ENCODE data around the gene MYRFL.

MYRFL gene

GRCh38 chr12:69918287-69918686 is 93.3 kb downstream of the MYRFL start:
- H3K4me2 ChIP-seq (ENCODE audit: low read length), result no peak overlapping the region
- H3K36me3 ChIP-seq (replicated peaks; ENCODE audit: low read depth, low read length), result peaks cover 5% of the 10 kb centered on the region
- H3K4me3 ChIP-seq (ENCODE audit: low read length), result no peak overlapping the region
- no peak overlapping the region for H3K9ac ChIP-seq (ENCODE audit: low read length)
- H3K27me3 ChIP-seq (ENCODE audit: low read depth, low read length), result no peaks in the 10 kb centered on the region
- TF ChIP-seq EZH2phosphoT487 (IDR thresholded peaks at IDR 0.05; ENCODE audit: low read depth), result no peak
- peaks cover 19% of the 10 kb centered on the region for H3K4me1 ChIP-seq (ENCODE audit: low read length)
- H4K20me1 ChIP-seq (ENCODE audit: insufficient read depth, low read length), result no peaks in the 10 kb centered on the region
- H3K9me3 ChIP-seq (ENCODE audit: insufficient read depth, low read length), result no peaks in the 10 kb centered on the region
- H3K27ac ChIP-seq (ENCODE audit: low read length), result no peak overlapping the region
- H2AFZ ChIP-seq (ENCODE audit: low read depth, low read length), result no peak overlapping the region
- H3K79me2 ChIP-seq (ENCODE audit: low read length), result no peaks in the 10 kb centered on the region

- H3K4me2 ChIP-seq (ENCODE audit: low read length), result no peak overlapping the region
- no peak overlapping the region for H3K4me3 ChIP-seq (ENCODE audit: low read length)
- H3K9me3 ChIP-seq (ENCODE audit: insufficient read depth, low read length), result no peaks in the 10 kb centered on the region
- no peak for TF ChIP-seq CTCF (IDR thresholded peaks at IDR 0.05; ENCODE audit: low read depth, low read length)
- TF ChIP-seq EZH2phosphoT487 (IDR thresholded peaks at IDR 0.05; ENCODE audit: low read depth), result no peak
- H3K27ac ChIP-seq (ENCODE audit: low read length), result no peak overlapping the region
- H3K36me3 ChIP-seq (replicated peaks; ENCODE audit: low read depth, low read length), result no peaks in the 10 kb centered on the region
- H3K9ac ChIP-seq (ENCODE audit: low read length), result no peak overlapping the region
- no peaks in the 10 kb centered on the region for H3K27me3 ChIP-seq (ENCODE audit: low read depth, low read length)
- no peak overlapping the region for H2AFZ ChIP-seq (ENCODE audit: low read depth, low read length)
- H4K20me1 ChIP-seq (ENCODE audit: insufficient read depth, low read length), result no peaks in the 10 kb centered on the region
- H3K79me2 ChIP-seq (ENCODE audit: low read length), result no peaks in the 10 kb centered on the region
- peaks cover 13% of the 10 kb centered on the region for H3K4me1 ChIP-seq (ENCODE audit: low read length)
Observed at GRCh38 chr12:69919495-69919894, 94.5 kb downstream of the MYRFL start.

GRCh38 chr12:69921831-69922230 is 96.8 kb downstream of the MYRFL start:
- Histone ChIP-seq H2AFZ (ENCODE audit: low read depth, low read length) (no peak overlapping the region), H3K9ac (ENCODE audit: low read length) (no peak overlapping the region), H3K4me3 (ENCODE audit: low read length) (no peak overlapping the region), H3K27ac (ENCODE audit: low read length) (no peak overlapping the region), H3K4me1 (ENCODE audit: low read length) (peaks cover 10% of the 10 kb centered on the region), H3K9me3 (ENCODE audit: insufficient read depth, low read length) (no peaks in the 10 kb centered on the region), H3K79me2 (ENCODE audit: low read length) (no peaks in the 10 kb centered on the region), H4K20me1 (ENCODE audit: insufficient read depth, low read length) (no peaks in the 10 kb centered on the region), H3K4me2 (ENCODE audit: low read length) (no peak overlapping the region), H3K27me3 (ENCODE audit: low read depth, low read length) (no peaks in the 10 kb centered on the region), H3K36me3 (replicated peaks; ENCODE audit: low read depth, low read length) (no peaks in the 10 kb centered on the region)
- TF ChIP-seq EZH2phosphoT487 (IDR thresholded peaks at IDR 0.05; ENCODE audit: low read depth) (no peak), CTCF (IDR thresholded peaks at IDR 0.05; ENCODE audit: low read depth, low read length) (no peak)

DNA sequence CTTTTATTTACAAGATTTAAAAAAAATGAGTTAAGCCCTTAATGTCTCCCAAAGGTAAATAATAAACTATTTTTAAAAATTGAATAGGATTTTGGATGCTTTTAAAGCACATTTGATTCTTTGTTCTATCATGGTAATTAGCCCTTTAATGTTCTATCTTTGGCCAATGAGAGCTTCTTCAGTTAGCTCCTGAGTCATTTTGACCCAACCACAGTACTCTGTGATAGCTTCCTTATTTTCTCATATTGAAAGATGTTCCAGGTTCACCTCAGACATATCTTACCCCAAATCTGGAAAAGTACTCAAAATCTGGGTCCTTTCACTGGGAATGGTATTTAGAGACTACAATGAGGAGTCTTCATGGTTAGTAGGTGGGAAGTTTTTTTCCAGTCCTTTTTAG is 98.0 kb downstream of the MYRFL start:
- H3K4me2 ChIP-seq (ENCODE audit: low read length), result no peak overlapping the region; the same call in 1 of the 2 replicates
- peaks cover 17% of the 10 kb centered on the region for H3K4me1 ChIP-seq (ENCODE audit: low read length)
- H3K79me2 ChIP-seq (ENCODE audit: low read length), result no peaks in the 10 kb centered on the region
- H3K36me3 ChIP-seq (replicated peaks; ENCODE audit: low read depth, low read length), result no peaks in the 10 kb centered on the region
- H3K9me3 ChIP-seq (ENCODE audit: insufficient read depth, low read length), result no peaks in the 10 kb centered on the region
- H3K9ac ChIP-seq (ENCODE audit: low read length), result no peak overlapping the region
- no peaks in the 10 kb centered on the region for H3K27me3 ChIP-seq (ENCODE audit: low read depth, low read length)
- no peak overlapping the region for H2AFZ ChIP-seq (ENCODE audit: low read depth, low read length)
- H3K4me3 ChIP-seq (ENCODE audit: low read length), result no peak overlapping the region
- H3K27ac ChIP-seq (ENCODE audit: low read length), result no peak overlapping the region
- H4K20me1 ChIP-seq (ENCODE audit: insufficient read depth, low read length), result no peaks in the 10 kb centered on the region
- TF ChIP-seq EZH2phosphoT487 (IDR thresholded peaks at IDR 0.05; ENCODE audit: low read depth), result no peak

GRCh38 chr12:69925291-69925690 is 100.3 kb downstream of the MYRFL start:
- H3K27me3 ChIP-seq (ENCODE audit: low read depth, low read length), result no peaks in the 10 kb centered on the region
- no peak overlapping the region for H3K4me3 ChIP-seq (ENCODE audit: low read length)
- H2AFZ ChIP-seq (ENCODE audit: low read depth, low read length), result no peak overlapping the region
- no peaks in the 10 kb centered on the region for H3K36me3 ChIP-seq (replicated peaks; ENCODE audit: low read depth, low read length)
- no peaks in the 10 kb centered on the region for H3K79me2 ChIP-seq (ENCODE audit: low read length)
- no peaks in the 10 kb centered on the region for H3K9me3 ChIP-seq (ENCODE audit: insufficient read depth, low read length)
- H4K20me1 ChIP-seq (ENCODE audit: insufficient read depth, low read length), result no peaks in the 10 kb centered on the region
- no peak for TF ChIP-seq CTCF (IDR thresholded peaks at IDR 0.05; ENCODE audit: low read depth, low read length)
- no peak for TF ChIP-seq EZH2phosphoT487 (IDR thresholded peaks at IDR 0.05; ENCODE audit: low read depth)
- H3K27ac ChIP-seq (ENCODE audit: low read length), result no peak overlapping the region
- no peak overlapping the region for H3K9ac ChIP-seq (ENCODE audit: low read length)
- H3K4me2 ChIP-seq (ENCODE audit: low read length), result no peak overlapping the region
- H3K4me1 ChIP-seq (ENCODE audit: low read length), result peaks cover 17% of the 10 kb centered on the region

All from OCI-LY3 (cell line).